Measurements from ENCODE around the gene ZMYM3.

GRCh38 chrX:71253253-71254091, 468 bp downstream of the ZMYM3 start:
- TF ChIP-seq CTCF (conservative IDR thresholded peaks at IDR 0.05; ENCODE audit: low read depth in 2 of 2) (peak; percentile 30 to 49; a peak in 3 of 4 replicates), ETS1 (IDR thresholded peaks at IDR 0.05) (no peak), POLR2AphosphoS5 (IDR thresholded peaks at IDR 0.05; ENCODE audit: low read depth) (0 out of 2 replicates have a peak, but pooled peaks have one; percentile 34), EZH2phosphoT487 (IDR thresholded peaks at IDR 0.05; ENCODE audit: unreplicated experiment) (no peak), EZH2 (IDR thresholded peaks at IDR 0.05; ENCODE audit: low read depth, unreplicated experiment) (no peak), JUNB (IDR thresholded peaks at IDR 0.05; ENCODE audit: unreplicated experiment) (no peak), NANOG (IDR thresholded peaks at IDR 0.05; ENCODE audit: borderline replicate concordance) (no peak), REST (IDR thresholded peaks at IDR 0.05; ENCODE audit: unreplicated experiment) (no peak), ZNF114 (CRISPR knock-in tag; IDR thresholded peaks at IDR 0.05) (no peak)
